Measurements from ENCODE around the gene CCDC88A.
"Not testable (repeated sequence)": the region's sequence is repeated elsewhere in the genome, so short reads cannot be mapped to it uniquely, and the experiment has no call there.

GRCh38 chr2:55450014-55450413 lies 30.4 kb upstream of the CCDC88A start:
- not testable (repeated sequence) for TF ChIP-seq EZH2 (IDR thresholded peaks at IDR 0.05; ENCODE audit: low read length, unreplicated experiment); CTCF (conservative IDR thresholded peaks at IDR 0.05; ENCODE audit: low read depth, low read length); EZH2phosphoT487 (IDR thresholded peaks at IDR 0.05; ENCODE audit: borderline replicate concordance, low read length)
